Stimulated activated CD8-positive, alpha-beta memory T cell treated with anti-CD3 and anti-CD28 coated beads, Interleukin-15, amount 100 ng/mL, for 4 hours (primary cell): Measurements from ENCODE around the gene CFAP73.
A peak's percentile ranks its signal among the peaks of the same experiment; 100 is the strongest.
"Not testable (repeated sequence)": the region's sequence is repeated elsewhere in the genome, so short reads cannot be mapped to it uniquely, and the experiment has no call there.

Experiments used
- DNase-seq, 2 donors: peaks; one replicate each; pipeline ENCODE4 v3.0.0-alpha.2; 2020; ENCODE audit warnings: low read depth in 2 of 2

The CFAP73 gene

DNA sequence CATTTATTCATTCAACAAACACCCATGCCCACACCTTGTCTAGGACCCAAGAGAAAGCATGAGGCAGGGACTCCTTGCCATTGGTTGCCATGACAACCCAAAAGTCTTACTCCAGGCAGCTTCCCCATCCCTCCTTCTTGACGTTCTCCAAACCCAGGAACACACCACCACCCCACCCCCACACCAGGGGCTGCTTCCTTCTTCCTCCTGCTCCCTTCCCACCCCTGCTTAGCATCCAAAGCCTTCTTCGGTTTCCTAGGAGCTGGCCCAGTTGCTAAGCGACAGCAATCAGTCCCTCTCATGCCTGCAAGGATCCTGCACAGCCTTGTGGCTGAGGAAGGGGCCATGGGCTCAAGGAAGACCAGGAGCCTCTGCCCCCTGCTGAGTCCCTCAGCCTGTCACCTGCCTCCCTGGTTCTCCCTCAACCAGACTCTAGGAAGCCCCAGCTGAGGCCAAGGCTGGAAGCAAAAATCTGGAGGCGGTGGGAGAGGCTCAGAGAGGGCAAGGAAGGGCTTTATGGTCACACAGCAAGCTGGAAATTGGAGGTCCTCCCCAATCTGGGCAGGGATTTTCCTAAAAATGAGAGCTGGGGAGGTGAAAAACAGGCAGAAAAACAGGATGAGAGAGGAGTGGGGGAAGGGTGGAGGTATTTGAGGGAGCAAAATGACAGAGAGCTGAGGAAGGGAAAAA is 29.4 kb upstream of the CFAP73 start:
- DNase-seq, result no peak

DNA sequence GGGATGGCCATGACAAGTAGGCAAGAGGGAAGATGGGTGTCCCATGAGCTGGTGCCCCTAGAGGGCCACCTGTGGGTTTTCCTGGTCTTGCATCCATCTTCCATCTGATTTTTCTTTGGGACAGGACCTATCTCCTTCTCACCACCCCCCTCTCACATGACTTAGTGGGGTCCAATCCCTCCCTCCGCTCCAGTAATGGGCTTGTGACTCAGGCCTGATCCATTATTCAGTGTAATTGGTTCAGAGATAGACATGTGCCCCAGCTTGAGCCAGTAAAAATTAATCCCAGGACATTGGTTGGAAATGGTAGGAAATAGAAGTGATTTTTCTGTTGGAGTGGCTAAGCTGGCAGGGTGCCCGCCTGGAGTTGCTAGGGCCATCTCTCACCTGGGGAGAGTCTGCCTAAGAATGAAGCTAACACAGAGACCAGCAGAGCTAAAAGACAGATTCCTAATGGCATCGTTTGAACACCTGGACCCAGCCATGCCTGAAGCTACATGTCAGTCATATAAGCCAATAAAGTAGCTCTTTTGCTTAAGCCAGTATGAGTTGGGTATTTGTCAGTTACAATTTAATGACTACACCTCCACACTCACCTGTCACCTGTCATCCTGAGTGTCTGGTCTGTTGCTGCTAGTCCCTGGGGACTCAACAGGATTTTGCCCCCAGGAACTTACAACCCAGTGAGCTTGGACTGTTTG is 28.7 kb upstream of the CFAP73 start:
- DNase-seq, result no peak

DNA sequence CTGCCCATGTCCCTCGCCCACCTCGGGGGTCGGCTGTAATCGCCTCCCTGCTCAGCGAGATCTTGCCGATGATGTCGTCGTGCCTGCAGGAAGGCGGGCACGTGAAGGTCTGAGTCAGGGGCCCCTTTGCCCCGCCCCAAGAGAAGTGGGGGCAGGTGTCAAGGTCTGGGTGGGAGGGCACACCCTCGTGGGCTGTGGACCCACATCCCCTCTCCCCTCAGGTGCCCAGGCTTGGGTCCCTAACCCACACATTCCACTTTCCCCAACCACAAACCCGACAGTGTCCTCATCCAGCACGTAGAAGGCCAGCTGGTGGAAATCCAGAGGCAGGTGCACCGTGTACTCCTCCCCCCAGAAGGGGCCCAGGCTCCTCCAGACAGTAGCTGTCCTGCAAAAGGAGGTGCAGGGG is 21.7 kb upstream of the CFAP73 start:
- DNase-seq, result no peak

DNA sequence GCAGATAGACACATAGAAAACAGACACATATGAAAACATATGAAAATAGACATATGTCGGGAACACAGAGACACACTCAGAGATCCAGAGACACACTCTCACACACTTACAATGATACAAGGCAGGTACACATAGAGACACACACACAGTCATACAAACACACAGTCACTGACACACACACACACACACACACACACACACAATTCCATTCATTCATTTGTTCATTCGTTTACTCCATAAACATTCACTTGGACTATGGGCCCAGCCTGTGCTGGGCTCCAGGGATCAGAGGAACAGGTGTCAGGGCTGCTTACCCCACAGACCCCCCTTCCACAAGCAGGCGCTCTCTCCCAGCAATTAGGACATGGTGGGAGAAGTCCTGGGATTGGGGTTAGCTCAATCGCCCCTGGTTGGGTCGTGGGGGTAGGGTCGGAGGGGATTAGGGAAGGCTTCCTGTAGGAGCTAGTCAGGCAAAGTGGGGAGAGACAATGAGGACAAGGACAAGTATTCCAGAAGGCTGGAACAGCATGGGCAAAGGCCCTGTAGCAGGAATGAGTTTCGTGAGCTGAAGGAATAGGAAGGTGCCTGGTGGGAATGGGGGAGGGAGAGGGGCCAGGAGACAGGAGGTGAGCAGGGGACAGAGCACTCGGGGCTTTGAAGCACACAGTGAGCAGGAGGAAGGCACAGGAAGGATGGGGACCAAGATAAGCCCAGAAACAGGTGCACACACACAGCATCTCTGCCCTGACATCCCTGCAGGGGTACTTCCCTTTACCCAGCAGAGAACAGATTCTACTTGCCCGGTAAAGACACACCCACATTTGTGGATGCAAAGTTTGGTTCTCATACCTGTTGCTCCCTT is 20.5 kb upstream of the CFAP73 start:
- no peak for DNase-seq

DNA sequence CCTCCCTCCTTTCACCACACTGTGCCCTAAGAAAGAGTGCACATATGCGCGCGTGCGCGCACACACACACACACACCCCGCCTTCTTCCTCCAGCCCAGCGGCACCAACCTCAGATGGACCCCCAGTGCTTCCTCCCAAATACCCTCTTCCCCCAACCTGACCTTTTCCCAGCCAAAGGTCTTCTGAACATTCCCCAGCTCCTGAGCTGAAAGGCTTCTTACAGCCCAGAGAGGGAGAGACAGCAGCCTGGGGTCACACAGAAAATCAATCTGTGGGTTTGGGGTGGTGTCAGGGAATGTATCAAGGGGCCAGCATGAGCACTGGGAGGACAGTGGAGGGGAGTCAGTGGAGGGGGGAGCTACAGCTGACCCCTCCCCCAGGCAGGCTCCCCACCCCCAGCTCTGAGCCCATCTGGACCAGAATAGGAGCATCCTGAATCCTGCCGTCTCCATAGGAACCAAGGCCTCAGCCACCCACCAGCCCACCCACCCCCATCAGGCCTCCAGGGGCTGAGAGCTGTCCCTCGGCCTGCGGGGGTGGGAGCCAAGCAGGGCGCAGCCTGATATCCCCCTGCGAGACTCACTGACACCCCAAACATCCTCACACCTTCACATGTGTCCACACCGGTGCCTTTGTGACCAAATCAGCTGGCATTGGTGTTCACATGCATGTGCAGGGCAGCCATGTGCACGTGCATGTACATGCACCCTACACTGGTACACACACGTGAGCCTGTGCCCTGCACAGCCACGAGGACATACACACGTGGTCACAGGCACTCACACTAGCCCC is 19.7 kb upstream of the CFAP73 start:
- no peak for DNase-seq

DNA sequence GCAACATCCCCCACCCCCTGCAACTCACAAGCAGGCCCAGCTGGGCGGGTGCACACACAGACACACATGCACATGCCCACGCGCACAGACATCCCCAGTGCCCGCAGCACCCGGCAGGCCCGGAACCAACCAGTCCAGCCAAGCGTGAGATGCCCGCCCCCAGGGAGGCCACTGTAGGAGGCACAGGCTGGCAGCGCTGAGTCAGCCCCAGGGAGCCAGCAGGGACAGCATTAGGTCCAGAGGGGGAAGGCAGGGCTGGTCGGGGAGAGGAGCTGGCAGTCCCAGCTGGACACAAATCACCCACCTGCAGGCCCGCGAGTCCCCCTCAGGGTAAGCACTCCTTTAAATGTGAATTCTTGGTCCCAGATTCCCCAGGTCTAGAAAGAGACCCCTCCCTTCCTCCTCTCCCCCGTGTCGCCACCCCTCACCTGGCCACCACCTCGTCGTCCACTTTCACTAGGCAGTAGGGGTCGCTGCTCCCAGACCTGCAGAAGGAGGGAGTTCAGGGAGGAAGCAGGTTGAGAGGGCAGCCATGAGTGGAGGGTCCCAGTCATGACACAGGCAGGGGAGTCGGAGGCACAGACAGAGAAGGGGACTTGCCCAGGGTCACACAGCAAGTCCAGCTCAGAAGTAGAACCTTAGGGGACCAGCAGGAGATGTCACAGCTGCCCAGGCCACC is 18.9 kb upstream of the CFAP73 start:
- DNase-seq, result no peak

DNA sequence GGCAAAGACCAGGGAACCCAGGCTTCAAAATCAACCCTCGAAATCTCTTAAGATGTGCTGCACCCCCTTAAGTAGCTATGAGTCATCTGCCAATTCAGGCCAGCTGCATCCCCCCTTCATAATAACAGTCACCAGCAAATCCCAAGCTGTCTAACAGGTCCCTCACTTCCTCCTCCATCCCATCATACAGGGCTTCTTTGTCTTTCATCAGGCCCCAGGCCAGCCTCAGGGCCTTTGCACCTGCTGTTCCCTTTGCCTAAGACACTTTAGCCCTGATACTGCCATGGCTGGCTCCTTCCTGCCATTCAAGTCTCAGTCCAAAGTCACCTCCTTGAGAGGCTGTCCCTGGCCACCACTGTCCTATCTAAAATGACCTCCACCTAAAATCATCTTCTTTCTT is 18.0 kb upstream of the CFAP73 start:
- DNase-seq, result no peak

DNA sequence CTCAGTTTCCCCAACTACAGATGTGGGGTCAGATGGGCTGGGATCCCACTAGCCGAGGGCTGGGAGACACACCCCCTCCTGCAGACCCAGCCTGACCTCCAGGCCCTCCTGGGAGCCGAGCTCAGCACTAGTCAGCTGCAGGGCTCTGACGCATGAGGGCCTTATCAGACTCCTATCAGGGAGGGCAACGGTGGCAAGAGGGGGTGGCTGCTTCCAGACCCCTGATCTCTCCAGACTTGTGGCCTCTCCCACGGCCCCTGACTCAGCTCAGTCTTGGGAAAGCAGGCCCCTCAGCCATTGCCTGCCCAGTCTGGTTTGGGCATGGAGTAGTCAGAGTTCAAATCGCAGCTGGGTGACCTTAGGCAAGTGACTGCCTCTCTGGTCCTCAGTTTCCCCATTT is 16.5 kb upstream of the CFAP73 start:
- no peak for DNase-seq

DNA sequence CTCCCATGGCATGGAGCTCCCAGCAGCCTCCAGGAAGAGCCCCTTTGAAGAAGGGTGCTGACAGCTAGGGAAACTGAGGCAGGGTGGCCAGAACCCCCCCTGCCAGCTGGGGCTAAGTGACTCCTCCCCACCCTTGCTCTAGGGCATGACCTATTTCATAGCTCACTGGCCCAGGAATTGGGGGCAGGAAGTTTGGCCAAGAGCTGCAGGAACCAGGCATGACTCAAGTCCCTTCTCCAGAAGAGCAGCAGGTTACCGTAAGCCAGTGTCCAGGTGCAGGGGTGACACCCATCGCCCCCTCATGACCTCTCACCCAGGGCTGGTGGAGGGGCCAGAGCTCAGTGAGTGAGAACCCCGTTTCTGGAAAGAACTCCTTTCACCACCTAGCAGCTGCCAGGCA is 15.9 kb upstream of the CFAP73 start:
- DNase-seq, result no peak

DNA sequence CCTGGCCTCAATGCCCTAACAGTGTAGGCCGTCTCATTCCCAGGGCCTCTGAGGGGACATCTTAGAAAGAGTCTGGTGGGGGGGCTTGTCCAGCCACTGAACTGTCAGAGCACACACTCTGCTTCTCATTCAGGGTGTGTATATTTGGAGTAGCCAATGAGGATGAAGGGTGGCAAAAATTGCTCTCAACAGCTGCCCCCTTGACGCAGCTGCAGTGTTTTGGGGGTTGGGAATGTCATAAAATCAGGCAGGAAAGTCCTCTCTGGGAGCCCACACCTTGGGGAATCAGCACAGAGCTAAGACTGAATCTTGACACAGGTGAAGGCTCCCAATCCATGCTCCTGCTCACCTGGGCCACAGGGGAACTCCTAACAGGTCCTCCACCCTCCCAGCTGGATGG is 15.5 kb upstream of the CFAP73 start:
- no peak for DNase-seq

DNA sequence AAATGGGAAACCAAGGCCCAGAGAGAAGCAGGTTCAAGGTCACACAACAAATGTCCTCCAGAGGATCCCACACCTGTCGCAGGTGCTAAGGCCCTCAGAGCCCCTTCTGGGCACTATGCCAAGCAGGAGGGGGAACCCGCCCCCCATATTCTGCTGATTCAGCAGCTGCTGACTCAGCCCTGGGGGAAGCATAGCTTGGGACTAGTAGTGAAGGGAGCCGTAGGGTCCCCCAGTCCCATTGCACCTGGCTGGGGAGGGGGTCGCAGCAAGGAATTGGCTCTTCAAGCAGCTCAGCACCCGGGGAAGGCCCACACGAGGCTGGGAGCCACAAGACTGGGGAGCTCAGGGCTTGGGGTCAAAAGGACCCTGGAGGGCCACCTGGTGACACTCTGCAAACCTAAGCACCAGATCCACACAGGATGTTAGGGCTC is 15.0 kb upstream of the CFAP73 start:
- no peak for DNase-seq

DNA sequence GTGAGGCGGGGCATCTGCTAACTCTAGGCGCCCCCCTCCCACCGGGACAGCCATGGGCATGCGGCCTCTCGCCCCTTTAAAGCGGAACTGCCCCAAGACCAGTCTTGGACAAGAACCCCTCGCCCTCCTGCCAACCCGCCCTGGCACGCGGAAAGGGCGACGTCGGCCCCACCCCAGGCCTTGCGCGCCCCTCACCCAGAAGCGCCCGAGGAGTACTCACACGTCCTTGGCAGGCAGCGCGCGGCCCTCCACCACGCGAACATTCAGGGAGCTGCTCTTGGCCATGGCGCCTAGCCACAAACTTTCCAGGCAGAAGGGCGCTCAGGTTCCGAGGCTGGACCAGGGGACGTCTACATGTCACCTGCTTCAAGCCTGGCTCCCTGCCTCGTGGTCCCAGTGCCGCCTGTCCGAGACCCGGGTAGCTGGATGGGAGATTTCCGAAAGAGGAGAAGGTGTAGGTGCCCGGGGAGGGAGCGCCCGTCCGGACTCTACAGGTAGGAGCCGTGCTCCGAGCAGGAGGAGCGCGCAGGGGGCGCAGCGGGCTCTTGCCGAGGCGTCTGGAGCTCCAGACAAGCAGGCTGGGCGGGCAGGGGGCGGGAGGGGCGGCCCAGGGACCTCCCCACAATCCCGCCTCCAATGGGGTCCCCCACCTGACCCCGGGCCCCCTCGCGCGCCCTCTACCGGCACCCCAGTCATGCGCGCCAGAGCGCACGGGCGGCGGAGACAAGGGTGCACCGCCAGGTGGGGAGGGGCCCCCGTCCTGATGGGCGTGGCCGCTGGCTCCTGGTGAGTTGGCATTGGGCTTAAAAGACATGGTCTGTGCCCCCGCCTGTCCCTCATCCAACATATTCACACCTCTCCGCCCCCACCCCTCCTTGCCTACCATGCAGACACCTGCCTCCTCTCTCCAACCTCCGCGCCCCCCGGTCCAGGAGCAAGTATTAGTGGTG is 14.1 kb upstream of the CFAP73 start, which contains the start of gene RASAL1:
Gene RASAL1 (minus strand): TSS at position 584 of the 950 bp plus-strand sequence. CDS start 299 bp downstream, at position 285.
- peak; percentile 23 to 40 for DNase-seq

DNA sequence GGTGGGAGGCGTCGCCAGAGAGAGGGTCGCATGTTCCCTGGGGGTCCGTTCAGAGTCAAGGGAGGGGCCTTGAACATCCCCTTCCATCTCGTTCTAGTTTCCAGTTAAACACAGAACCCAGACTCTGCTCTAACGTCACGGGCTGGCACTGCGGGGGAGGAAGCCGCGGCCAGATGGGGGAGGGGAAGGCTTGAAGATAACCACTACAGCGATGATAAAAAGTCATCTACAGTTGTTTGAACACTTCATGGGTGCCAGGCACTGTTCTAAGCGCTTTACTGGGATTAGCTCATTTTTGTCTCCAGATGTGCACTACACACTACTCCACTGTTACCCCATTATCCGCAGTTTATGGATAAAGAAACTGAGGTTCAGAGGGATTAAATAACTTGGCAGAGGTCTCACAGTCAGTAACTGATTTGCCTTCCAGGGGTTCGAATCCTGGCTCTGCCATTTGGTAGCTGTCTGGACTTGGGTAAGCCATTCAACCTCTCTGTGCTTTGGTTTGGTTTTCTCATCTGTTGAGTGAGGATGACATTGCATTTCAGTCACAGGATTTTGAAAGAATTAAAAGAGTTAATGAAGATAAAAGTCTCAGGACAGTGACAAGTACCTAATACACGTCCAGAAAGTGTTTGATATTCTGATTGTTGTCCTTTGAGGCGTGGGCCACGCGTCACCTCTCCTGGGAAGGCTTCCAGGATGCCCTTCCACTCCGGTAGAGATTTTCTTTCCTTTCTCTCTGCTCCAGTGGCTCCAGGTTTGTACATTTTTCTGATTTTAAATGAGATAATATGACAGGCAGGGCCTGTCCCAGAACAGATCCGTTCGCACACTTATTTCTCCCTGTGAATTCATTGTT is 13.2 kb upstream of the CFAP73 start:
- peak; percentile 21 to 27 for DNase-seq

DNA sequence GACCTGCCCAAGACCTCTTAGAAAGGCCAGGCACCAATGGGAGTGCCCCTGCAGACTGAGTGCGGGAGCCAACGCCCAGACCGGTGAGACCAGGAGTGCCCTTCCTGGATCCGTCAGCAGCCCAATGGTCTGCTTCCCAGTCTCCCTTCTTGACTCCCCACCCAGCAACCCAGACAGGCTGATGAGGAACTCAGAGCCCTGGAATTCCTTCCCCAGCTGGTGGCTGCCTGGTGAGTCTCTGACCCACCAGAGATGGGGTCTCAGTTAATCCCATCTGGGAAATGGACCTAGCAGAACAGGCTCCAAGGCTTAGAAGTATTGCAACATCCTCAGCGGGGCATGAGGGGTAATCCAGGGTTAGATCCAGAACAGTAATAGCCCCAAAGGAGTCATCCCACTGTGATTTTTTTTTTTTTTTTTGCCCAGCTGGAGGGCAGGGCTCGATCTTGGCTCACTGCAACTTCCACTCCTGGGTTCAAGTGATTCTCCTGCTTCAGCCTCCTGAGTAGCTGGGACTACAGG is 12.5 kb upstream of the CFAP73 start:
- DNase-seq, result no peak

DNA sequence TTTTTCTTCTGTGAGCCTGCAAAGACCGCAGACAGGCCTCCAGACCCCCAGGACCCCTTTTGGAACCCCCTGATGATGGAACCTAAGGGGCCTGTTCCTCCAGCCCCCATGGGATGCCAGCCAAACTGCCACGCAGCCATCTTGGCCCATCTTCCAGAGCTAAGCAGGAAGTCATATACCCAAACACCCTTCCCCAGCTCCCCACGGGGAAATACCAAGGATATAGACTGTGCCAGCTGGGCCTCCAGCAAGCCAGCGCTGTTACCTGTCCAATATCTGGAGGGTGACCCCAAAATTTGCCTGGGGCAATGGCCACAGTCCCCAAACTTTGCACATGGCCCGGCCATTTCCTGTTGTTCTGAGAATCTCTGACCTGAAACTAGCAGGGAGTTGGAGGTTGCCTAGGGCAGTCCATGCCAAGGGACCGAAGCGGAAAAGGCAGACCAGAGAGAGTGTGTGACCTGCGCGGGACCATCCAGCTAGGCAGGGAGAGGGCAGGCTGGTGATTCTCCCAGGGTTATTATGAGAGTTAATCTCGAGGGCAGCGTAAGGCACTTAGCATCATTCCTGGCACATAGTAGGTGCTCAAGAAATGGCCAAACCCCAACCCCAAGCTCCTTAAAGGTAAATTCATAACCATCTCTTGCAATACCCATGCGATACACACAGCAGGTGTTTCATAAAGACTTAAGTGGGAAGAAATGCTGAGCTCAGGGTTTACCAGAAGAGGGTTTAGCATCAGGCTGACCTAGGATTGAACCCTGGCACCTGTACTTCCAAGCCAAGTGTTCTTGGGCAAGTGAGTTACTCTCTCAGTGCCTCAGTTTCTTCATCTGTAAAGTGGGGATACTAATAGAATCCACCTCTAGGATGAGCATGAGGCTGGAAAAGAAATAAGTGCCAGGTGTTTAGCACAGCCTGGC is 11.4 kb upstream of the CFAP73 start:
- DNase-seq, result no peak

DNA sequence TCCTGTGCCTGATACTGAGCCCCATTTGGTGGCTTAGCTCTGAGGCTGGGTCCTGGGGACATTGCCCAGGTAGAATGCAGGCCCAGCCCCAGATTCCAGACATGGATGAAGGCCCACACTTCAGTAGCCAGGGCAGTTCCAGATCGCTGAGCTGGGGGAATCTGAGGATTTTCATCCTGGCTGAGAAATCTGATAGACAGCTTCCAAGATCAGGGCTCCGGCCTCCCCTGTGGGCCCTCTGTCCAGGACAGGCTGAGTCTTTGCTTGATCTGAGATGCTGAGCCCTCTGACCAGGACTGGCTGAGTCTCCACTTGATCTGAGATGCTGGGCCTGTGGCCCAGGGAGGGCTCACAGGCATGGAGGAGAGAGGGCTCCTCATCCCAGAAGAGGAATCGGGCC is 10.7 kb upstream of the CFAP73 start:
- no peak for DNase-seq

DNA sequence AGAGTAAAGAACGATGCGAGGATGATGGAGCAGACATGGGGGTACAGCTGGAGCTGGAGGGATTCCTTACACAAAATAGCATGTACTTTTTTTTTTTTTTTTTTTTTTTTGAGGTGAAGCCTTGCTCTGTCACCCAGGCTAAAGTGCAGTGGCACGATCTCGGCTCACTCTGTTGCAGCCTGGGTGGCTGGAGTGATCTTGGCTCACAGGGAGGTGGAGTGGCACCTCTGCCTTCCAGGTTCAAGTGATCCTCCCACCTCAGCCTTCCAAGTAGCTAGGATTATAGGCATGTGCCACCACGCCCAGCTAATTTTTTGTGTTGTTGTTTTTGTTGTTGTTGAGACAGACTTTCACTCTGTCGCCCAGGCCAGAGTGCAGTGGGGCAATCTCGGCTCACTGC is 8.8 kb upstream of the CFAP73 start:
- no peak for DNase-seq

DNA sequence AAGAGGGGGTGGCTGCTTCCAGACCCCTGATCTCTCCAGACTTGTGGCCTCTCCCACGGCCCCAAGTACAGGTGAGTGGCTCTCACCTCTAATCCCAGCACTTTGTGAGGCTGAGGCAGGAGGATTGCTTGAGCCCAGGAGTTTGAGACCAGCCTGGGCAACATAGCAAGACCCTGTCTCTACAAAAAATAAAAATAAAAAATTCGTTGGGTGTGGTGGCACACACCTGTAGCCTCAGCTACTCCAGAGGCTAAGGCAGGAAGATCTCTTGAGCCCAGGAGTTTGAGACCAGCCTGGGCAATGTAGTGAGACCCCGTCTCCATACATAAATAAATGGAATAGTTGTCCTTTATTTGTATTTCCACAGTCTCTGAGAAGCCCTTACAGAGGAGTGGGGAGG is 7.8 kb upstream of the CFAP73 start:
- not testable (repeated sequence) for DNase-seq
